Progenitor cell of endocrine pancreas (in vitro differentiated cells): ENCODE measurements around the gene GLRB. TPM values are rescaled to one million over a fixed set of nuclear protein-coding genes. Genes with fewer than 3 reads are reported as not detected.
A peak's percentile ranks its signal among the peaks of the same experiment; 100 is the strongest.

Experiments
- DNase-seq: peaks from one replicate; pipeline ENCODE4 v3.0.0; 2021; ENCODE audit warnings: low spot score; ENCODE audit not compliant: unreplicated experiment
- H3K27ac Mint-ChIP-seq: 2 replicates; pipeline ENCODE4 v1.8.0; 2021; ENCODE audit warnings: mild to moderate bottlenecking, moderate library complexity, mixed read lengths
- H3K27me3 Mint-ChIP-seq: 2 replicates; pipeline ENCODE4 v1.8.0; 2021; ENCODE audit warnings: mixed read lengths
- H3K36me3 Mint-ChIP-seq: 2 replicates; pipeline ENCODE4 v1.8.0; 2022; ENCODE audit warnings: mixed read lengths; ENCODE audit not compliant: insufficient read depth
- H3K4me1 Mint-ChIP-seq: 2 replicates; pipeline ENCODE4 v1.8.0; 2021; ENCODE audit warnings: low read depth, mixed read lengths
- H3K4me3 Mint-ChIP-seq: 2 replicates; pipeline ENCODE4 v1.8.0; 2021; ENCODE audit warnings: low read depth, mild to moderate bottlenecking, moderate library complexity, mixed read lengths
- H3K9me3 Mint-ChIP-seq: 2 replicates; pipeline ENCODE4 v1.8.0; 2021; ENCODE audit warnings: low read depth, mixed read lengths
- total RNA-seq: library from RNA; stranded (reverse); gene quantifications from 2 replicates; pipeline ENCODE4 v1.2.1, GENCODE V29; 2021
- TF ChIP-seq, protein P1 (sequence below): fragments of 200-600 bp; sonication (generic); IDR thresholded peaks from one replicate; pipeline ENCODE4 v1.5.0; 2021; ENCODE audit warnings: antibody characterized with exemption, mild to moderate bottlenecking; ENCODE audit not compliant: unreplicated experiment

The GLRB gene
- total RNA-seq, 1 donor from 2014 or later: 9.3 TPM

DNA sequence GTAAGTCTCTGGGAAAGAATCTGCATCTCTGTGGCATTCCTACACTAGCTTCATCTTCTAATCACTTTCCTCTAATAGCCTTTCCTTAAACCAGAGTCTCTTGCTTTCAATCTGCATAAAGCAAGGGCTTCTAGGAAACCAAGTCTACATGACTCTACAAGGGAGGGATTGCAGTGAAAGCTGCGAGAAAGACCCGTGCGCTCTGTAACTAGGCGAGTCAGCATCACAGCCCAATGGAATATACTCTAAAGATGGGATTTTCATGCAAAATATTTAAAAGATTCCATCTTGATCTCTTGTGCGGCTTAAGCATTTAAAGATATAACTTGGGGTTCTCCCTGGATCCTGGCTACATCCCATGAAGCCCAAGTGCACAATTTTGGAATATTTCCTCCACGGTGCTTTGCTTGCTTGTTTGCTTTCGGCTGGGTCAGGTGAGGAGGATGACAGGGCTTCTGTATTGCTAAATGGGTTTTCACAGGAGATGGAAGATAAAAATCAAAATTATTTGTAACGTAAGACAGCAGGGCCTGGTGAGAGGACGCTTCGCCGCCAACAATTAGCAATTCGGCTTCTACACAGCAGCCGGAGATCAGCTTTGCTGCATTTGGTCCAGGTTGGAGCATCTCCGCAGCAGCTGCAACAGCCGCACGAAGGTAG lies 143.9 kb downstream of the GLRB start:
- DNase-seq: no peak
- Mint-ChIP-seq H3K27ac (no peak overlapping the region), H3K9me3 (no peaks in the 10 kb centered on the region), H3K36me3 (no peaks in the 10 kb centered on the region), H3K27me3 (peaks cover 65% of the 10 kb centered on the region), H3K4me3 (peak overlapping the region; percentile 2), H3K4me1 (peaks cover 14% of the 10 kb centered on the region)
- TF ChIP-seq, protein P1, sequence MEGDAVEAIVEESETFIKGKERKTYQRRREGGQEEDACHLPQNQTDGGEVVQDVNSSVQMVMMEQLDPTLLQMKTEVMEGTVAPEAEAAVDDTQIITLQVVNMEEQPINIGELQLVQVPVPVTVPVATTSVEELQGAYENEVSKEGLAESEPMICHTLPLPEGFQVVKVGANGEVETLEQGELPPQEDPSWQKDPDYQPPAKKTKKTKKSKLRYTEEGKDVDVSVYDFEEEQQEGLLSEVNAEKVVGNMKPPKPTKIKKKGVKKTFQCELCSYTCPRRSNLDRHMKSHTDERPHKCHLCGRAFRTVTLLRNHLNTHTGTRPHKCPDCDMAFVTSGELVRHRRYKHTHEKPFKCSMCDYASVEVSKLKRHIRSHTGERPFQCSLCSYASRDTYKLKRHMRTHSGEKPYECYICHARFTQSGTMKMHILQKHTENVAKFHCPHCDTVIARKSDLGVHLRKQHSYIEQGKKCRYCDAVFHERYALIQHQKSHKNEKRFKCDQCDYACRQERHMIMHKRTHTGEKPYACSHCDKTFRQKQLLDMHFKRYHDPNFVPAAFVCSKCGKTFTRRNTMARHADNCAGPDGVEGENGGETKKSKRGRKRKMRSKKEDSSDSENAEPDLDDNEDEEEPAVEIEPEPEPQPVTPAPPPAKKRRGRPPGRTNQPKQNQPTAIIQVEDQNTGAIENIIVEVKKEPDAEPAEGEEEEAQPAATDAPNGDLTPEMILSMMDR: no peak

DNA sequence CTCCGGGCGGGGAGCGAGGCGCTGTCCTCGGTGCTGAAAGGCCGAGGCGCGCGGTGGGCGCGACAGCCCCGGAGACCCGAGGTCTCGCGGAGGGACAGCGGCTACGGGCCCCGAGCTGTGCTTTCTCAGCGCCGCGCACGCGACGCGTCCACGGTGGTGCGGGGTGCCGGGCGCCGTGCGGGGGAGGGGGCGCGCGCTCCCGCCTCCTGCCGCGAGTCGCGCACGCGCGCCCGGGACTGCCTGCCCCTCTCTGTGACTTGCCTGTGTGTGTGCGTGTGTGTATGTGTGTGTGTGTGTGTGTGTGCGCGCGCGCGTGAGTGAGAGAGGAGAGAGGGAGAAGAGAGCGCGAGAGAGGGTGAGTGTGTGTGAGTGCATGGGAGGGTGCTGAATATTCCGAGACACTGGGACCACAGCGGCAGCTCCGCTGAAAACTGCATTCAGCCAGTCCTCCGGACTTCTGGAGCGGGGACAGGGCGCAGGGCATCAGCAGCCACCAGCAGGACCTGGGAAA lies 144.5 kb downstream of the GLRB start, which contains the start of gene GRIA2:
GRIA2 (plus strand) TSS at position 358 of the 511 bp plus-strand sequence. CDS start 315 bp downstream, outside the sequence.
- peak; percentile 87 for DNase-seq
- peak within 1 kb of the TSS; percentile 90 for H3K4me3 Mint-ChIP-seq
- H3K27me3 Mint-ChIP-seq: peaks cover 66% of the 10 kb centered on the region
- no peaks in the 10 kb centered on the region for H3K36me3 Mint-ChIP-seq
- H3K4me1 Mint-ChIP-seq: peaks cover 14% of the 10 kb centered on the region
- no peaks in the 10 kb centered on the region for H3K9me3 Mint-ChIP-seq
- TF ChIP-seq, protein P1: no peak
- peak within 1 kb of the TSS; percentile 73 for H3K27ac Mint-ChIP-seq

DNA sequence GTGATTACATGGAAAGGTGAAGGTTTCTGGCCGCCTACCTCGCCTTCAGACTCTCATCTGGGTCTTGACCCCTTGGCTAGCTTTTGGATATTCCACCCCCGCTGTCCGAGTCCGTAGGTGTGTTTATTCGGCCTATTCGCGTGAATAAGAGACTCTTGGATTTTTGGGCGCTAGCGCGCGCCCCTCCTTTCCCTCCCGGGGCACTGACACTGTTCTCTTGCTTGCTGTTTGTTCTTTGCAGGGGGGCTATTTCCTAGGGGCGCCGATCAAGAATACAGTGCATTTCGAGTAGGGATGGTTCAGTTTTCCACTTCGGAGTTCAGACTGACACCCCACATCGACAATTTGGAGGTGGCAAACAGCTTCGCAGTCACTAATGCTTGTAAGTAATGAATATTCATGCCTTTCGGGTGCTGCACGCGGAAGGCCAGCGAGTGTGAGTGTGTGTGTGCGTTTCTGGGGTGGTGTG lies 145.5 kb downstream of the GLRB start:
- Mint-ChIP-seq H3K27me3 (peaks cover 63% of the 10 kb centered on the region), H3K4me3 (peak overlapping the region; percentile 90), H3K27ac (peak overlapping the region; percentile 73), H3K36me3 (no peaks in the 10 kb centered on the region), H3K9me3 (no peaks in the 10 kb centered on the region), H3K4me1 (peaks cover 14% of the 10 kb centered on the region)
- no peak for DNase-seq
- TF ChIP-seq, protein P1: no peak

Other genes with a start within 250 kb of the GLRB start
- 42.2 and 42.5 TPM in 2 replicates for gene PDGFC, start 104.4 kb upstream of the GLRB start, total RNA-seq
- 2.3 and 2.5 TPM in 2 replicates for gene GRIA2, start 144.6 kb downstream of the GLRB start, total RNA-seq